DND-41 (cell line): ENCODE measurements around the gene SMC5.

Source experiments
- ATAC-seq: fragments of 200-7000 bp; cut with Tn5 transposase; 3 replicates; pipeline ENCODE4 v1.9.1; 2021; ENCODE audit warnings: low read depth; ENCODE audit not compliant: insufficient read depth
- DNase-seq: peaks from one replicate; pipeline ENCODE4 v3.0.0-alpha.2; 2020
- H2AFZ ChIP-seq: 2 replicates; pipeline ENCODE4 v1.6.0; 2012; ENCODE audit warnings: low read depth, low read length
- H3K27ac ChIP-seq: 2 replicates; pipeline ENCODE4 v1.5.1; 2012; ENCODE audit warnings: low read length, inconsistent platforms
- H3K27me3 ChIP-seq: fragments of 200-600 bp; sonication (generic); 2 replicates; pipeline ENCODE4 v1.6.0; 2012; ENCODE audit warnings: low read length, mild to moderate bottlenecking, inconsistent platforms; ENCODE audit not compliant: insufficient read depth, poor library complexity
- H3K36me3 ChIP-seq: 2 replicates; pipeline ENCODE4 v1.5.1; 2012; ENCODE audit warnings: low read length, inconsistent platforms; ENCODE audit not compliant: insufficient read depth
- H3K4me1 ChIP-seq: 2 replicates; pipeline ENCODE4 v1.5.1; 2012; ENCODE audit warnings: mild to moderate bottlenecking, low read length; ENCODE audit not compliant: insufficient read depth
- H3K4me2 ChIP-seq: 2 replicates; pipeline ENCODE4 v1.6.0; 2012; ENCODE audit warnings: mild to moderate bottlenecking, moderate library complexity, low read length, inconsistent platforms; ENCODE audit not compliant: insufficient read depth
- H3K4me3 ChIP-seq, 2 experiments: fragments of 200-600 bp in 1 of 2; shearing (Covaris generic) in 1 of 2; 2 replicates each; pipeline ENCODE4 v1.5.1; 2012 to 2016; ENCODE audit warnings: inconsistent platforms in 2 of 2, low read length in 2 of 2, mild to moderate bottlenecking in 2 of 2, low read depth in 1 of 2, moderate library complexity in 1 of 2
- H3K79me2 ChIP-seq: 2 replicates; pipeline ENCODE4 v1.6.0; 2012; ENCODE audit warnings: low read length, inconsistent platforms; ENCODE audit not compliant: insufficient read depth
- H3K9ac ChIP-seq: 2 replicates; pipeline ENCODE4 v1.6.0; 2012; ENCODE audit warnings: low read depth, mild to moderate bottlenecking, inconsistent platforms, low read length, moderate library complexity
- H3K9me3 ChIP-seq: 2 replicates; pipeline ENCODE4 v1.5.1; 2012; ENCODE audit warnings: low read length, moderate library complexity, mild to moderate bottlenecking, inconsistent platforms; ENCODE audit not compliant: insufficient read depth, severe bottlenecking
- H4K20me1 ChIP-seq: 2 replicates; pipeline ENCODE4 v1.6.0; 2012; ENCODE audit warnings: low read length; ENCODE audit not compliant: insufficient read depth
- CTCF ChIP-seq: IDR thresholded peaks from 2 replicates; pipeline ENCODE4 v1.5.1; 2012; ENCODE audit warnings: borderline replicate concordance, low read length, moderate library complexity, mild to moderate bottlenecking; ENCODE audit not compliant: poor library complexity, severe bottlenecking; ENCODE audit errors: extremely low read depth
- EZH2 ChIP-seq: IDR thresholded peaks from 3 replicates; pipeline ENCODE4 v1.6.1; 2012; ENCODE audit warnings: borderline replicate concordance, low read depth, mild to moderate bottlenecking, moderate library complexity, low read length, inconsistent platforms; ENCODE audit not compliant: severe bottlenecking

Gene SMC5

GRCh38 chr9:70257991-70258691 lies 637 bp upstream of the SMC5 start:
- H3K9me3 ChIP-seq: no peaks in the 10 kb centered on the region
- peaks cover 60% of the 10 kb centered on the region for H3K4me1 ChIP-seq
- H3K79me2 ChIP-seq: peaks cover 54% of the 10 kb centered on the region
- peak overlapping the region; percentile 96 to 98; a peak in 3 of 4 replicates for H3K4me3 ChIP-seq
- TF ChIP-seq EZH2 (no peak), CTCF (no peak)
- no peaks in the 10 kb centered on the region for H3K27me3 ChIP-seq
- peak overlapping the region; percentile 94 for H2AFZ ChIP-seq
- H3K27ac ChIP-seq: peak overlapping the region; percentile 97
- ATAC-seq: peak; percentile 60
- peak overlapping the region; percentile 97 for H3K9ac ChIP-seq
- peak; percentile 32 for DNase-seq
- H3K4me2 ChIP-seq: peak overlapping the region; percentile 78
- peaks cover 34% of the 10 kb centered on the region for H4K20me1 ChIP-seq
- H3K36me3 ChIP-seq: peaks cover 31% of the 10 kb centered on the region

DNA sequence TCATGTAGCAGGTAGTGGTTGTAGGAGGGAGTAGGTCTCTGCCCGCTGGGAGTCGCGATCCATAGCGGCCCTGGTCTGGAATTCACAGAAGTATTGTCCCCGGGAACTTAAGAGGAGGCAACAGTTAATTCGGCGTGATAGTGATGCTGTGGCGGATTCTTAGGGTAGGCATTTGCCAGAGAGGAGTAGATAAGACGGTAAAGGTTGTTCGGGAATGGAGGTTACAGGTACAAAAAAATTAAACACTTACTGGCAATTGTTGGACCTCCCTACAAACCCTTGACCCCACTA lies 679 bp downstream of the SMC5 start:
- peak overlapping the region; percentile 97 for H3K27ac ChIP-seq
- peaks cover 63% of the 10 kb centered on the region for H3K4me1 ChIP-seq
- no peak for ATAC-seq

DNA sequence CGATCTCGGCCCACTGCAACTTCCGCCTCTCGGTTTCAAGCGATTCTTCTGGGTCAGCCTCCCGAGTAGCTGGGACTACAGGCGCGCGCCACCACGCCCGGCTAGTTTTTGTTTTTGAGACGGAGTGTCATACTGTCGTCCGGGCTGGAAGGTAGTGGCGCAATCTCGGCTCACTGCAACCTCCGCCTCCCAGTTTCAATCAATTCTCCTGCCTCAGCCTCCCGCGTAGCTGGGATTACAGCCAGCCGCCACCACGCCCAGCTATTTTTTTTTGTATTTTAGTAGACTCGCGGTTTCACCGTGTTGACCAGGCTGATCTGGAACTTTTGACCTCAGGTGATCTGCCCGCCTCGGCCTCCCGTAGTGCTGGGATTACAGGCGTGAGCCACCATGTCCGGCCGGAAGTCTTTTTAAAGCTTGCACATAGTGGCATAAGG lies 1.2 kb downstream of the SMC5 start:
- no peaks in the 10 kb centered on the region for H3K9me3 ChIP-seq
- no peak overlapping the region for H2AFZ ChIP-seq
- H3K27ac ChIP-seq: peak overlapping the region; percentile 97; the same call in 1 of the 2 replicates
- peaks cover 73% of the 10 kb centered on the region for H3K79me2 ChIP-seq
- ATAC-seq (no peak), DNase-seq (no peak)
- H3K27me3 ChIP-seq: no peaks in the 10 kb centered on the region
- peak overlapping the region; percentile 97 for H3K9ac ChIP-seq
- H3K4me2 ChIP-seq: peak overlapping the region; percentile 78
- H3K36me3 ChIP-seq: peaks cover 47% of the 10 kb centered on the region
- H3K4me1 ChIP-seq: peaks cover 68% of the 10 kb centered on the region
- H4K20me1 ChIP-seq: peaks cover 47% of the 10 kb centered on the region
- TF ChIP-seq EZH2 (no peak), CTCF (no peak)
- H3K4me3 ChIP-seq: peak overlapping the region; percentile 96 to 98; a peak in 3 of 4 replicates

More for the DNA sequence above, 679 bp downstream of the SMC5 start:
- TF ChIP-seq EZH2: no peak
- TF ChIP-seq CTCF: no peak
- no peaks in the 10 kb centered on the region for H3K9me3 ChIP-seq
- H3K79me2 ChIP-seq: peaks cover 67% of the 10 kb centered on the region
- peaks cover 41% of the 10 kb centered on the region for H3K36me3 ChIP-seq
- peak overlapping the region; percentile 97 for H3K9ac ChIP-seq
- H3K4me3 ChIP-seq: peak overlapping the region; percentile 96 to 98
- H4K20me1 ChIP-seq: peaks cover 46% of the 10 kb centered on the region
- peak overlapping the region; percentile 78 for H3K4me2 ChIP-seq
- no peak for DNase-seq
- H3K27me3 ChIP-seq: no peaks in the 10 kb centered on the region
- peak overlapping the region; percentile 94 for H2AFZ ChIP-seq
